Measurements from ENCODE around the gene CRYM. TPM values are rescaled to one million over a fixed set of nuclear protein-coding genes. Genes with fewer than 3 reads are reported as not detected.
"Not testable (repeated sequence)": the region's sequence is repeated elsewhere in the genome, so short reads cannot be mapped to it uniquely, and the experiment has no call there.

The CRYM gene
- total RNA-seq, 1 donor from 2014 or later, result 3.7 TPM

- no peak for DNase-seq (ENCODE audit: low spot score)
- TF ChIP-seq CTCF (IDR thresholded peaks at IDR 0.05; ENCODE audit: unreplicated experiment), result no peak
- no peaks in the 10 kb centered on the region for H3K9me3 Mint-ChIP-seq (ENCODE audit: unreplicated experiment)
- H3K4me3 Mint-ChIP-seq (ENCODE audit: unreplicated experiment), result no peak overlapping the region
- H3K4me1 Mint-ChIP-seq (ENCODE audit: unreplicated experiment), result no peaks in the 10 kb centered on the region
- no peaks in the 10 kb centered on the region for H3K36me3 Mint-ChIP-seq (ENCODE audit: low read depth, unreplicated experiment)
- H3K27ac Mint-ChIP-seq (ENCODE audit: unreplicated experiment), result no peak overlapping the region
- H3K27me3 Mint-ChIP-seq (ENCODE audit: unreplicated experiment), result peaks cover 5% of the 10 kb centered on the region
These were observed 804 bp downstream of the CRYM start for GRCh38 chr16:21277045-21277926.

- Mint-ChIP-seq H3K36me3 (ENCODE audit: low read depth, unreplicated experiment) (no peaks in the 10 kb centered on the region), H3K27ac (ENCODE audit: unreplicated experiment) (no peak overlapping the region), H3K4me3 (ENCODE audit: unreplicated experiment) (no peak overlapping the region), H3K4me1 (ENCODE audit: unreplicated experiment) (no peaks in the 10 kb centered on the region), H3K27me3 (ENCODE audit: unreplicated experiment) (peaks cover 5% of the 10 kb centered on the region), H3K9me3 (ENCODE audit: unreplicated experiment) (no peaks in the 10 kb centered on the region)
- DNase-seq (ENCODE audit: low spot score), result no peak
- TF ChIP-seq CTCF (IDR thresholded peaks at IDR 0.05; ENCODE audit: unreplicated experiment), result no peak
These were observed 2.0 kb downstream of the CRYM start for GRCh38 chr16:21276090-21276489.

- H3K9me3 Mint-ChIP-seq (ENCODE audit: unreplicated experiment), result no peaks in the 10 kb centered on the region
- no peak overlapping the region for H3K4me3 Mint-ChIP-seq (ENCODE audit: unreplicated experiment)
- H3K36me3 Mint-ChIP-seq (ENCODE audit: low read depth, unreplicated experiment), result no peaks in the 10 kb centered on the region
- DNase-seq (ENCODE audit: low spot score), result no peak
- TF ChIP-seq CTCF (IDR thresholded peaks at IDR 0.05; ENCODE audit: unreplicated experiment), result no peak
- no peaks in the 10 kb centered on the region for H3K4me1 Mint-ChIP-seq (ENCODE audit: unreplicated experiment)
- H3K27ac Mint-ChIP-seq (ENCODE audit: unreplicated experiment), result no peak overlapping the region
- H3K27me3 Mint-ChIP-seq (ENCODE audit: unreplicated experiment), result peaks cover 5% of the 10 kb centered on the region
These were observed 2.6 kb downstream of the CRYM start for GRCh38 chr16:21275529-21275928.

- H3K36me3 Mint-ChIP-seq (ENCODE audit: low read depth, unreplicated experiment), result no peaks in the 10 kb centered on the region
- peaks cover 5% of the 10 kb centered on the region for H3K27me3 Mint-ChIP-seq (ENCODE audit: unreplicated experiment)
- TF ChIP-seq CTCF (IDR thresholded peaks at IDR 0.05; ENCODE audit: unreplicated experiment), result no peak
- H3K4me1 Mint-ChIP-seq (ENCODE audit: unreplicated experiment), result no peaks in the 10 kb centered on the region
- no peak for DNase-seq (ENCODE audit: low spot score)
- H3K27ac Mint-ChIP-seq (ENCODE audit: unreplicated experiment), result no peak overlapping the region
- no peaks in the 10 kb centered on the region for H3K9me3 Mint-ChIP-seq (ENCODE audit: unreplicated experiment)
- no peak overlapping the region for H3K4me3 Mint-ChIP-seq (ENCODE audit: unreplicated experiment)
These were observed 3.8 kb downstream of the CRYM start for GRCh38 chr16:21274172-21274726.

GRCh38 chr16:21272763-21273162 lies 5.3 kb downstream of the CRYM start:
- not testable (repeated sequence) for DNase-seq (ENCODE audit: low spot score)

More at GRCh38 chr16:21272763-21273162, 5.3 kb downstream of the CRYM start:
- H3K4me1 Mint-ChIP-seq (ENCODE audit: unreplicated experiment); H3K27ac Mint-ChIP-seq (ENCODE audit: unreplicated experiment); H3K9me3 Mint-ChIP-seq (ENCODE audit: unreplicated experiment); H3K4me3 Mint-ChIP-seq (ENCODE audit: unreplicated experiment); H3K36me3 Mint-ChIP-seq (ENCODE audit: low read depth, unreplicated experiment); H3K27me3 Mint-ChIP-seq (ENCODE audit: unreplicated experiment): not testable (repeated sequence)
